ENCODE measurements around the gene TIAM2.
"Not testable (repeated sequence)": the region's sequence is repeated elsewhere in the genome, so short reads cannot be mapped to it uniquely, and the experiment has no call there.

Gene TIAM2

GRCh38 chr6:155117256-155117655, 122.1 kb downstream of the TIAM2 start:
- no peak for TF ChIP-seq CTCF (IDR thresholded peaks at IDR 0.05; ENCODE audit: control extremely low read depth, extremely low read depth, low read depth, missing control alignments)
- ChIA-PET POLR2A (no interaction called here), CTCF (interaction anchor here (1.0 to 1.9 kb wide), 2 partner anchors 10 to 11 kb away, joined by 4 read pairs; no protein-coding TSS in a partner anchor)
- DNase-seq (ENCODE audit: extremely low spot score) = no peak

DNA sequence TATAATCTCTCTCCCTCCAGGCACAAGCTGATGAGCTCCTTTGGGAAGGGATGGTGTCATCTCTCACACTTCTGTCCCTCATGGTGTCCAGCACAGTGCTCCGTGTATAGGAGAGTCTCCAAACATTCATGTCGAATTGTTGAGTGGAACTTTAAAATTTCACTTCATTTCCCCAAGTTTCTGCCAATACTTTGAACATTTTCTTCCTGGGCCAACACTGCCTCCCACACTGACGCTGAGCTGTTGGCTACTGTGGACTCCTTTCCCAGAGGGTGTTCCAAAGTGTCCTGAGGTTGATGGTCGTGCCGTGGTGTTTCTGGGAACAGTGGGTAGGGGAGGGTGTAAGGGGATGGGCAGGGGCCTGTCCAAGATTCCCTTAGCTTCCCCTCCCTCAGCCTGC, 122.7 kb downstream of the TIAM2 start:
- ChIA-PET CTCF (interaction anchor here (1.0 to 1.9 kb wide), 2 partner anchors 10 kb away, joined by 4 read pairs; no protein-coding TSS in a partner anchor), POLR2A (no interaction called here)
- DNase-seq (ENCODE audit: extremely low spot score) = no peak
- TF ChIP-seq CTCF (IDR thresholded peaks at IDR 0.05; ENCODE audit: control extremely low read depth, extremely low read depth, low read depth, missing control alignments) = no peak

DNA sequence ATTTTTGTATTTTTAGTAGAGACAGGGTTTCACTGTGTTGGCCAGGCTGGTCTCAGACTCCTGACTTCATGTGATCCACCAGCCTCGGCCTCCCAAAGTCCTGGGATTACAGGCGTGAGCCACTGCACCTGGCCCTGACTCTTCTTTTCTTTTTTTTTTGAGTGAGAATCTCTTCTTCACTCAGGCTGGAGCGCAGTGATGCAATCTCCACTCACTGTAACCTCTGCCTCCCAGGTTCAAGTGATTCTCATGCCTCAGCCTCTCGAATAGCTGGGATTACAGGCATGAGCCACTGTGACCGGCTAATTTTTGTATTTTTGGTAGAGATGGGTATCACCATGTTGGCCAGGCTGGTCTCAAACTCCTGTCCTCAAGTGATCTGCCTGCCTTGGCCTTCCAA, 124.1 kb downstream of the TIAM2 start:
- CTCF ChIA-PET; DNase-seq (ENCODE audit: extremely low spot score); POLR2A ChIA-PET: not testable (repeated sequence)

DNA sequence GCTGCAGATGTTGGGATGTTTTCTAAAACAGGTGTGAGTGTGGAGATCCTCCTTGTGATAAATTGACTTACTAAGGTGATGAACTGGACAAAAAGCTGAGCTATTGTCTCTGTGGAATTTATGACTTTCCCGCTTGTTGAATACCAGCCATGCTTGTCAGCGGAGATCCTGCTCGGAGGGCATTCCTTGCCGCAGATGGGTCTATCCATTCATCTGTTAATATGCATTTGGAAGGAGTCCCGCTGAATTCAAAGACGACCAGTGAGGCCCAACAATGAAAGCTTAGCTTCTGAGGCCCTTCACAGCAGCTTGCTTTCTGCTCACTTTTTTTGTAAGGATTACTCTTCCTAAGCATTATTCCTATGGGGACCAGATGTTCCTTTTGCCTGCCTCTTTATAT, 124.9 kb downstream of the TIAM2 start:
- POLR2A ChIA-PET = no interaction called here
- CTCF ChIA-PET = no interaction called here
- no peak for DNase-seq (ENCODE audit: extremely low spot score)
- no peak for TF ChIP-seq CTCF (IDR thresholded peaks at IDR 0.05; ENCODE audit: control extremely low read depth, extremely low read depth, low read depth, missing control alignments)

DNA sequence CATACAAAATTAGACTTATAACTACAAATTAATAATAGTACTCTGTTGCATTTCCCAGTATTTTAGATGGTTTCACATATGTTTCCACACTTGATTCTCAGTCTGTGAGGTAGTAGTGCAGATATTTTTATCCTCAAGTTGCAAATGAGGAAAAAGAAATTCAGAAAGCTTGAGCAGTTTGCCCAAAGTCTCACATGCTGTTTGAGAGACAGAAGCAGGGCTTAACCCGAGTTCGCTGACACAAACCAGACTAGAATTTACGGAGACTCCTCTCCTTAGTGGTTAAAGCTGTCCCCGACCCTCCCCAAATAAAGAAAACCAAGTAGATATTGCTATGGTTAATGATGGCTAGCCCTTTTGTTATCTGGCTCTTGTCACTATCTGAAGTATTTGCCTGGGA, 126.2 kb downstream of the TIAM2 start:
- POLR2A ChIA-PET = no interaction called here
- no peak for TF ChIP-seq CTCF (IDR thresholded peaks at IDR 0.05; ENCODE audit: control extremely low read depth, extremely low read depth, low read depth, missing control alignments)
- DNase-seq (ENCODE audit: extremely low spot score) = no peak
- CTCF ChIA-PET = interaction anchor here (1.1 to 2.1 kb wide), 2 partner anchors 13 to 18 kb away, joined by 3 to 6 read pairs; no protein-coding TSS in a partner anchor

DNA sequence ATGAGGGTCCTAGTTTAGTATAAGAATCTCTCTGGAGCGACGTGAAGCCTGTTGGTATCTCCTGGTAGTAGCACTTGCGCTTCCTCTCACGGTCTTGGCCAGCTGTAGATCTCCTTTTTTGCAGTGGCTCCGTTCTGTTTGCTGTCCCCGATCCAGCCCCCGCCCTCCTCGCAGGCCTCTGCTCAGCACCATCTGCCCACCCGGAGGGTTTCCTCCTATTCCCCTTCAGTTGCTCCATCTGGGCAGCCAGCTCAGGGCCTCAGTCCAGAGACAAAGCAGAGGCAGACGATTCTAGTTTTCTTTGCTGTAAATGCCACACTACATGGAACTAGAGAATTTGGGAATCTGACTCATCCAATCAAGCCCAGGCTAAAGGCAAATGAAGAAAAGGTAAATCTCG, 126.6 kb downstream of the TIAM2 start:
- no peak for DNase-seq (ENCODE audit: extremely low spot score)
- ChIA-PET CTCF (interaction anchor here (1.1 to 2.1 kb wide), 3 partner anchors 12 to 18 kb away, joined by 3 to 6 read pairs (median 3); no protein-coding TSS in a partner anchor), POLR2A (no interaction called here)
- TF ChIP-seq CTCF (IDR thresholded peaks at IDR 0.05; ENCODE audit: control extremely low read depth, extremely low read depth, low read depth, missing control alignments) = no peak

DNA sequence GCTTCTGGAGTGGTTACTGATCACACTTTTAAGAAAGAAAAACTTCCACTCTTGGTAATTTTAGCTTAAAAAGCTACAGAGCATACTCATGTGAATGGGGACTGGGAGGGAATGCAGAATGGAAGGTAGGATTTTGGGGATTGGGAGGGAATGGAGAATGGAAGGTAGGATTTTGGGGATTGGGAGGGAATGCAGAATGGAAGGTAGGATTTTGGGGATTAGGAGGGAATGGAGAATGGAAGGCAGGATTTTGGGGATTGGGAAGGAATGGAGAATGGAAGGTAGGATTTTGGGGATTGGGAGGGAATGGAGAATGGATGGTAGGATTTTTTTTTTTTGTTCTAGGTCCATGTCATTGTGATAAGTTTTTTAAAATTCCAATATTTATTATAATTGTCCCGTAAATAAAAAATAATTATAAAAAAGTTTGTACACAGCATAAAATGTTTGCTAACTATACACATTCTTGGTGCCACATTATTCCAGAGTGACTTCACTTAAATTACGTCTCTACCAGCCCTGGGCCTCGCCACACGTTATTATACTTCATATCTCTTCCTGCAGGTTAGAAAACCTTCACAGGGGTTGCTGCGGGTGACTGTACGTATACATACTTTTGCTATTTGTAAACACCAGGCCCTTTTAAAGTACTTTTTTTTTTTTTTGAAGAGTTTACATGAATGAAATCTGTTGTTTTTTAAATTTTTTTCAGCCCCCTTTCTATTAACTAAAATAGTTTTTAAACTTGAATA, 127.3 kb downstream of the TIAM2 start:
- ChIA-PET CTCF (interaction anchor here (1.3 to 2.1 kb wide), 2 partner anchors 13 to 14 kb away, joined by 3 to 6 read pairs; no protein-coding TSS in a partner anchor), POLR2A (no interaction called here)
- no peak for DNase-seq (ENCODE audit: extremely low spot score)
- no peak for TF ChIP-seq CTCF (IDR thresholded peaks at IDR 0.05; ENCODE audit: control extremely low read depth, extremely low read depth, low read depth, missing control alignments)
